ENCODE measurements around the gene MED15. TPM values are rescaled to one million over a fixed set of nuclear protein-coding genes. Genes with fewer than 3 reads are reported as not detected.

Gene MED15
- total and polyA plus RNA-seq, 2 donors from 2014 or later: 31.7 to 102 TPM

DNA sequence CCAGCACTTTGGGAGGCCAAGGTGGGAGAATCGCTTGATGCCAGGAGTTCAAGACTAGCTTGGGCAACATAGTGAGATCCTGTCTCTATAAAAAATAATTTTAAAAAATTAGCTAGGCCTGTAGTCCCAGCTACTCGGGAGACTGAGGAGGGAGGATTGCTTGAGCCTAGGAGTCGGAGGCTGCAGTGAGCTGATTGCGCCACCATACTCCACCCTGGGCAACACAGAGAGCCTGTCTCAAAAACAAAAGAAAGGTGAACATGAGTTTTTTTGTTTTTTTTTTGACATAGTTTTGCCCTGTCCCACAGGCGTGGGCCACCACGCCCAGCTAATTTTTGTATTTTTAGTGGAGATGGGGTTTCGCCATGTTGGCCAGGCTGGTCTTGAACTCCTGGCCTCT lies 17.6 kb downstream of the MED15 start:
- H3K4me1 ChIP-seq (ENCODE audit: control insufficient read depth in 2 of 3, insufficient read depth in 2 of 3, low read depth in 1 of 3, low read length in 3 of 3): peaks cover 0 to 11% (median under 1%) of the 10 kb centered on the region in 3 donors

DNA sequence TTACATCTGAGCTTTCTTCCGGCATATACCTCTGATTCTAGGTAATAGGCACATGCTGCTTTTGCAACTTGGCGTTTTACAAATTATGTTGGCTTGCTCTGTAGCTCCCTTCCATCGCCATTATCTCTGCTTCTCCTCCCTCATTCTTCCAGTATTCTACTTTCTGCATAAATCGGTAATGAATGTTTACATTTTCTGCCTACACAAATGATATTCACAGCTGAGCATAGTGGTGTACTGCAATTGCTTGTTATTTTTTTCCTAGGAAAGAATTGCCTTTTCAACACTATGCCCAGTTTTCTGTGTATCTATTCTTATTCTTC lies 18.9 kb downstream of the MED15 start:
- TF ChIP-seq, protein P1, sequence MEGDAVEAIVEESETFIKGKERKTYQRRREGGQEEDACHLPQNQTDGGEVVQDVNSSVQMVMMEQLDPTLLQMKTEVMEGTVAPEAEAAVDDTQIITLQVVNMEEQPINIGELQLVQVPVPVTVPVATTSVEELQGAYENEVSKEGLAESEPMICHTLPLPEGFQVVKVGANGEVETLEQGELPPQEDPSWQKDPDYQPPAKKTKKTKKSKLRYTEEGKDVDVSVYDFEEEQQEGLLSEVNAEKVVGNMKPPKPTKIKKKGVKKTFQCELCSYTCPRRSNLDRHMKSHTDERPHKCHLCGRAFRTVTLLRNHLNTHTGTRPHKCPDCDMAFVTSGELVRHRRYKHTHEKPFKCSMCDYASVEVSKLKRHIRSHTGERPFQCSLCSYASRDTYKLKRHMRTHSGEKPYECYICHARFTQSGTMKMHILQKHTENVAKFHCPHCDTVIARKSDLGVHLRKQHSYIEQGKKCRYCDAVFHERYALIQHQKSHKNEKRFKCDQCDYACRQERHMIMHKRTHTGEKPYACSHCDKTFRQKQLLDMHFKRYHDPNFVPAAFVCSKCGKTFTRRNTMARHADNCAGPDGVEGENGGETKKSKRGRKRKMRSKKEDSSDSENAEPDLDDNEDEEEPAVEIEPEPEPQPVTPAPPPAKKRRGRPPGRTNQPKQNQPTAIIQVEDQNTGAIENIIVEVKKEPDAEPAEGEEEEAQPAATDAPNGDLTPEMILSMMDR (IDR thresholded peaks at IDR 0.05; ENCODE audit: borderline replicate concordance, extremely low read depth, insufficient read depth): no peak
- DNase-seq: no peak
- Histone ChIP-seq H3K4me3 (ENCODE audit: low read length in 3 of 3) (no peak overlapping the region), H3K9ac (ENCODE audit: low read length in 3 of 3) (no peak overlapping the region), H3K27ac (ENCODE audit: low read depth in 2 of 2, low read length in 2 of 2) (no peak overlapping the region), H3K9me3 (ENCODE audit: control insufficient read depth in 2 of 3, insufficient read depth in 1 of 3, low read length in 3 of 3) (no peaks in the 10 kb centered on the region), H3K36me3 (ENCODE audit: control insufficient read depth in 2 of 3, insufficient read depth in 3 of 3, low read length in 3 of 3) (peaks cover 0 to 6% (median 3%) of the 10 kb centered on the region in 3 donors), H3K4me1 (ENCODE audit: control insufficient read depth in 2 of 3, insufficient read depth in 2 of 3, low read depth in 1 of 3, low read length in 3 of 3) (peaks cover 0 to 19% (median 11%) of the 10 kb centered on the region in 3 donors), H3K27me3 (ENCODE audit: control insufficient read depth, insufficient read depth, low read length) (no peaks in the 10 kb centered on the region)
- FAIRE-seq: no peak
- intact Hi-C loops (cut with DNase I): no loop called here

More for the DNA sequence above, 17.6 kb downstream of the MED15 start:
- Histone ChIP-seq H3K9ac (ENCODE audit: low read length in 3 of 3) (no peak overlapping the region), H3K27me3 (ENCODE audit: control insufficient read depth, insufficient read depth, low read length) (no peaks in the 10 kb centered on the region), H3K4me3 (ENCODE audit: low read length in 3 of 3) (no peak overlapping the region), H3K36me3 (ENCODE audit: control insufficient read depth in 2 of 3, insufficient read depth in 3 of 3, low read length in 3 of 3) (peaks cover 0 to 9% (median 3%) of the 10 kb centered on the region in 3 donors), H3K9me3 (ENCODE audit: control insufficient read depth in 2 of 3, insufficient read depth in 1 of 3, low read length in 3 of 3) (no peaks in the 10 kb centered on the region), H3K27ac (ENCODE audit: low read depth in 2 of 2, low read length in 2 of 2) (no peak overlapping the region)
- FAIRE-seq (no peak), DNase-seq (peak in 1 of 5 donors; percentile 14)
- intact Hi-C loops (cut with DNase I): no loop called here
- TF ChIP-seq, protein P1 (IDR thresholded peaks at IDR 0.05; ENCODE audit: borderline replicate concordance, extremely low read depth, insufficient read depth): no peak

DNA sequence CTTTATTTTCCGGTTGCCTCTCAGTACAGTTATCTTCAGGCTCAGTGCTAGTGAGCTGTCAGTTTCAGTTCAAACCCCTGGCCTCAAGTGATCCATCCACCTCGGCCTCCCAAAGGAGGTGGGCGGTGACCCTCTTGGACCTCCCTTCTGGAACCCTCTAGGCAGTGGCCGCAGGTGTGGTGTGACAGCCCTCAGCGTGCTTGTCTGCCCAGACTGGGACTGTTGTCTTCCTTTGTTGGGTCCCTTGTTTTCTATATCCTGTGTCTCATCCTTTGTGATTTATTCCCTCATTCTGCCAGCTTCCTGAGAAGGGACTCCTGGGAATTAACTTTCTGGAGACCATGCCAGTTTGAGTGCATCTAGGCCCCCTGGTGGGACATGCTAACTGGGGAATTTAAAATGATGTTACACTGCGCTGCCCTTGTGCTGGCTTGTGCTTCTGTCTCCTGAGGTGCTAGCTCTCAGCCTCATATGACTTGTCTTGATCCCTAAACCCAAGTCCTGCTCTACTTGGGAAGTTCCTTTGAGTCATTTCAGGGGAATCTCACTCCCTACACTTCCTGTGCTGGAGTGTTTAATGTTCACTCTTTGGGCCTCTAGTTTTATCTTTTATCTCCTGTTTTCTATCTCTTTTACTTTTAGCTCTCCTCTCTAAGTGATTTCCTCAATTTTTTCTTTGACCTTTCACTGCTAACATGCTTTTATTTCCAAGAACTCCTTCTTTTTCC lies 19.4 kb downstream of the MED15 start:
- Histone ChIP-seq H3K4me3 (ENCODE audit: low read length in 3 of 3) (no peak overlapping the region), H3K9me3 (ENCODE audit: control insufficient read depth in 2 of 3, insufficient read depth in 1 of 3, low read length in 3 of 3) (no peaks in the 10 kb centered on the region), H3K36me3 (ENCODE audit: control insufficient read depth in 2 of 3, insufficient read depth in 3 of 3, low read length in 3 of 3) (peaks cover 0 to 6% (median 3%) of the 10 kb centered on the region in 3 donors), H3K4me1 (ENCODE audit: control insufficient read depth in 2 of 3, insufficient read depth in 2 of 3, low read depth in 1 of 3, low read length in 3 of 3) (peaks cover 0 to 24% (median 17%) of the 10 kb centered on the region in 3 donors), H3K27ac (ENCODE audit: low read depth in 2 of 2, low read length in 2 of 2) (no peak overlapping the region), H3K27me3 (ENCODE audit: control insufficient read depth, insufficient read depth, low read length) (no peaks in the 10 kb centered on the region), H3K9ac (ENCODE audit: low read length in 3 of 3) (no peak overlapping the region)
- TF ChIP-seq, protein P1 (IDR thresholded peaks at IDR 0.05; ENCODE audit: borderline replicate concordance, extremely low read depth, insufficient read depth): no peak
- FAIRE-seq: no peak
- intact Hi-C loops (cut with DNase I): no loop called here
- peak in 1 of 5 donors; percentile 22 for DNase-seq

Data from kidney (tissue), 14 donors.